Esophagus squamous epithelium (tissue), 5 donors: Measurements from ENCODE around the gene RABGGTA. TPM values are rescaled to one million over a fixed set of nuclear protein-coding genes. Genes with fewer than 3 reads are reported as not detected.
A peak's percentile ranks its signal among the peaks of the same experiment; 100 is the strongest.
"Not testable (repeated sequence)": the region's sequence is repeated elsewhere in the genome, so short reads cannot be mapped to it uniquely, and the experiment has no call there.

ENCODE experiments used
- DNase-seq: peaks from one replicate; lab custom pipeline; 2025; lab: John Stamatoyannopoulos, UW
- H3K27ac ChIP-seq, 4 donors: fragments of 200-600 bp; sonication (generic); one replicate each; pipeline ENCODE4 v1.5.1; 2016 to 2019; ENCODE audit warnings: mild to moderate bottlenecking in 1 of 4
- H3K27me3 ChIP-seq, 4 donors: fragments of 200-600 bp; sonication (generic); 1 replicate in 3 of 4; 2 replicates in 1 of 4; pipeline versions ENCODE4 v1.5.1 to v1.6.0; 2017 to 2021; ENCODE audit warnings: antibody characterized with exemption in 1 of 4
- H3K36me3 ChIP-seq, 3 donors: fragments of 200-600 bp; sonication (generic); one replicate each; pipeline ENCODE4 v1.5.1; 2016 to 2019
- H3K4me1 ChIP-seq, 3 donors: fragments of 200-600 bp; sonication (generic); one replicate each; pipeline ENCODE4 v1.5.1; 2017 to 2019
- H3K4me3 ChIP-seq, 4 donors: fragments of 200-600 bp; sonication (generic); 1 replicate in 3 of 4; 2 replicates in 1 of 4; pipeline ENCODE4 v1.5.1; 2016 to 2019; ENCODE audit warnings: mild to moderate bottlenecking in 2 of 4, moderate library complexity in 1 of 4
- H3K9me3 ChIP-seq, 3 donors: fragments of 200-600 bp; sonication (generic); one replicate each; pipeline ENCODE4 v1.5.1; 2016 to 2019
- CTCF ChIP-seq, 6 experiments: fragments of 450-650 bp in 4 of 6; fragments of 200-600 bp in 2 of 6; sonication (generic) in 2 of 6; IDR thresholded peaks; one replicate each; pipeline ENCODE4 v1.5.1; 2016 to 2019; ENCODE audit warnings: antibody characterized with exemption in 6 of 6, mild to moderate bottlenecking in 4 of 6, moderate library complexity in 4 of 6
- POLR2A ChIP-seq, 4 donors: fragments of 450-650 bp; IDR thresholded peaks; one replicate each; pipeline ENCODE4 v1.6.1; 2017; ENCODE audit warnings: antibody characterized with exemption in 4 of 4, mild to moderate bottlenecking in 4 of 4, moderate library complexity in 3 of 4
- WGBS, 2 donors: methylation state at CpG; one replicate each; pipeline ENCODE4 v1.1.5; 2018; 5-methylcytosine and 5-hydroxymethylcytosine counted together
- intact Hi-C: fragments of 100-400 bp; cut with DNase I; formaldehyde crosslinking; loops from one replicate; pipeline ENCODE4 v1.15.0; 2022
- total RNA-seq, 4 donors: library from RNA; depleted of rRNA; stranded (reverse); fragments of >200 nt; gene quantifications; one replicate each; pipeline ENCODE4 v1.1.0, GENCODE V29; 2016
- donor health status: DM: yes; HTN: yes; CAD: no.

Gene RABGGTA
- total RNA-seq, 4 donors from 2014 or later = 68.9 to 171 (median 108) TPM

- Histone ChIP-seq H3K4me1 (peaks cover 9 to 20% (median 14%) of the 10 kb centered on the region in 3 donors), H3K27ac (no peak overlapping the region), H3K9me3 (no peaks in the 10 kb centered on the region), H3K27me3 (no peaks in the 10 kb centered on the region), H3K36me3 (peaks cover 0 to 20% (median 0%) of the 10 kb centered on the region in 3 donors), H3K4me3 (no peak overlapping the region)
- WGBS, 2 donors = 64 to 78% methylated on average over 1 of the region's 1 CpG
- no peak for TF ChIP-seq POLR2A (IDR thresholded peaks at IDR 0.05)
- TF ChIP-seq CTCF (IDR thresholded peaks at IDR 0.05) = no peak
- no peak for DNase-seq
- intact Hi-C loops = no loop called here
These were observed 44.9 kb downstream of the RABGGTA start for GRCh38 chr14:24226473-24226872.

GRCh38 chr14:24224618-24225071, 46.8 kb downstream of the RABGGTA start:
- peak overlapping the region in 1 of 4 donors; percentile 24 for H3K27ac ChIP-seq
- no peaks in the 10 kb centered on the region for H3K27me3 ChIP-seq
- peaks cover 0 to 20% (median 0%) of the 10 kb centered on the region in 3 donors for H3K36me3 ChIP-seq
- H3K4me3 ChIP-seq = no peak overlapping the region
- DNase-seq = no peak
- WGBS, 2 donors = 75 to 80% methylated on average over 7 of the region's 7 CpGs
- TF ChIP-seq POLR2A (IDR thresholded peaks at IDR 0.05) = no peak
- no peak for TF ChIP-seq CTCF (IDR thresholded peaks at IDR 0.05)
- H3K4me1 ChIP-seq = peaks cover 0 to 7% (median 1%) of the 10 kb centered on the region in 3 donors
- intact Hi-C loops = no loop called here
- H3K9me3 ChIP-seq = no peaks in the 10 kb centered on the region

- WGBS, 2 donors = 95% methylated on average over 4 of the region's 4 CpGs
- DNase-seq, H3K4me1 ChIP-seq, H3K4me3 ChIP-seq, H3K9me3 ChIP-seq, H3K27ac ChIP-seq, intact Hi-C loops, H3K27me3 ChIP-seq: not testable (repeated sequence)
- peaks cover 0 to 17% (median 0%) of the 10 kb centered on the region in 3 donors for H3K36me3 ChIP-seq
These were observed 48.4 kb downstream of the RABGGTA start for GRCh38 chr14:24222987-24223386.

- Histone ChIP-seq H3K9me3 (no peaks in the 10 kb centered on the region), H3K27ac (no peak overlapping the region), H3K36me3 (peaks cover 0 to 19% (median 0%) of the 10 kb centered on the region in 3 donors), H3K27me3 (no peaks in the 10 kb centered on the region), H3K4me3 (no peak overlapping the region), H3K4me1 (peaks cover 0 to 22% (median 12%) of the 10 kb centered on the region in 3 donors)
- intact Hi-C loops = no loop called here
- WGBS, 2 donors = 50 to 62% methylated on average over 2 to 3 of the region's 3 CpGs
- TF ChIP-seq CTCF (IDR thresholded peaks at IDR 0.05) = no peak
- no peak for TF ChIP-seq POLR2A (IDR thresholded peaks at IDR 0.05)
- no peak for DNase-seq
These were observed 51.9 kb downstream of the RABGGTA start for GRCh38 chr14:24219521-24219920.

- TF ChIP-seq CTCF (IDR thresholded peaks at IDR 0.05) (no peak), POLR2A (IDR thresholded peaks at IDR 0.05) (no peak)
- Histone ChIP-seq H3K27ac (no peak overlapping the region), H3K36me3 (peaks cover 0 to 19% (median 0%) of the 10 kb centered on the region in 3 donors), H3K4me1 (peaks cover 0 to 24% (median 14%) of the 10 kb centered on the region in 3 donors), H3K27me3 (no peaks in the 10 kb centered on the region), H3K4me3 (no peak overlapping the region), H3K9me3 (no peaks in the 10 kb centered on the region)
- WGBS, 2 donors = 67 to 87% methylated on average over 4 of the region's 4 CpGs
- DNase-seq = no peak
- intact Hi-C loops = no loop called here
These were observed 52.3 kb downstream of the RABGGTA start for GRCh38 chr14:24219080-24219479.

- H3K27me3 ChIP-seq, H3K4me3 ChIP-seq, DNase-seq, intact Hi-C loops, H3K9me3 ChIP-seq: not testable (repeated sequence)
- peak overlapping the region in 1 of 4 donors; percentile 99 for H3K27ac ChIP-seq
- peaks cover 0 to 38% (median 19%) of the 10 kb centered on the region in 3 donors for H3K4me1 ChIP-seq
- H3K36me3 ChIP-seq = peaks cover 0 to 19% (median 0%) of the 10 kb centered on the region in 3 donors
- WGBS, 2 donors = 80 to 100% methylated on average over 1 of the region's 1 CpG
These were observed 54.5 kb downstream of the RABGGTA start for GRCh38 chr14:24216876-24217275.
